HG02840 (cell line): Measurements from ENCODE around the gene STARD13.

Experiments used
- ATAC-seq: cut with Tn5 transposase; IDR thresholded peaks from one replicate; pipeline ENCODE4 v1.9.1; 2021; ENCODE audit warnings: mild to moderate bottlenecking, moderate library complexity, moderate number of reproducible peaks; ENCODE audit not compliant: unreplicated experiment, low FRiP score

STARD13 gene

DNA sequence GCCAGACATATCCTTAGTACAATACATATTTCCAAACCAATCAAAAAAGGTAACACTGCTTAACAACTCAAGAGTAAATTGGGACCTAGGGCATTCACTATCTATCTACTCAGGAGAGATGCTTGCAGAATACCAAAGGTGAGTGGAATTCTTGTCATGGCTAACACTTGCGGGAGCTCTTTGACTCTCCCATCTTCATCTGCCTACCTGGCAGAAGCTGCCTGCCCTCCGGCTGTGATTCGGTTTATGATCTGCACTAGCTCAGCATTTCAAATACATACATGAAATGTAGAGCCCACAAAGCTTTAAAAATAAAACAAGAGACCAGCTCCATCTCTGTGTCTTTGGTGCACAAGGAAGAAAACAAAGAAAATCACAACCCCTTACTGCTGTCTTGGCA lies 127.3 kb downstream of the STARD13 start:
- ATAC-seq = no peak

DNA sequence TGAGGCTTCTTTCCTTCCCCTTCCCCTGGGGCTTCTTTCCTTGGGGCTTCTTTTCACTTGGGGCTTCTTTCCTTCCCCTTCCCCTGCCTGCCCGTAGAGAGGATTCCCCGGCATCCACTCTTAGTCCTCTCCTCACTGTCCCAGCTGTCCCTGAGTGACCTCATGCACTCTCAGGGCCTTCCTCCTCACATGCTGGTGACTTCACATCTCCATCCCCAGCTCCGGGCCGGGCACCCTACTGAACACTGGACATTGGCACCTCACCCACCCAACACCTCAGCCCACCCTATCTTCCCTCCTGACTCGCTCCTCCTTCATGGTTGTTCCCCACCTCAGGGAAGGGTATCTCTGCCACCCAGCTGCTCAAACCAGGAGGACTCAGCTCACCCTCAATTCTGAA lies 130.6 kb downstream of the STARD13 start:
- ATAC-seq = no peak

GRCh38 chr13:33153421-33154404 lies 131.8 kb downstream of the STARD13 start:
- no peak for ATAC-seq

GRCh38 chr13:33152389-33152788 lies 133.2 kb downstream of the STARD13 start:
- no peak for ATAC-seq

- no peak for ATAC-seq
These were observed 134.9 kb downstream of the STARD13 start for GRCh38 chr13:33150662-33151061.

- no peak for ATAC-seq
These were observed 135.4 kb downstream of the STARD13 start for GRCh38 chr13:33150126-33150525.

- no peak for ATAC-seq
These were observed 137.7 kb downstream of the STARD13 start for GRCh38 chr13:33147832-33148231.

GRCh38 chr13:33146843-33147611 lies 138.5 kb downstream of the STARD13 start:
- ATAC-seq = peak; percentile 90

GRCh38 chr13:33145667-33146066 lies 139.9 kb downstream of the STARD13 start:
- ATAC-seq = no peak

DNA sequence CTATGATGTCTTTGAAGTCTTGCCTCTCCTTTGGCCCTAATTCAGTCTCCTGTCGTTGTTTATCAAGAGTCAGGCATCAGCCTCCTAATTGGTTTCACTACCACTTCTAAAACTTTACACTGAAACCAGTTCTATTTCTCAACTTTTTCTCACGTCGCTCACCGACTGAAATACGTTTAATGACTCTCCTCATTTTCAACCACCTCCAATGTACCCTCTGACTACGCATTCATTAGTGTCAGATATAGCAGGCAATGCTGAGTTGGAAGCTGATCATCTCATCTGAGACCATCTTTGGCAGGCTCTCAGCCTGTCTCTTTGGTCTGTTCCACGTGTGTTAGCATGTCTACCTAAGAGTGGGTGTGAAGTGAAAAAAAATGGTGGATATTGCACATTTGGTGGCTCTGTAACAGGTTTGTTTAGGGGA lies 141.2 kb downstream of the STARD13 start:
- no peak for ATAC-seq

DNA sequence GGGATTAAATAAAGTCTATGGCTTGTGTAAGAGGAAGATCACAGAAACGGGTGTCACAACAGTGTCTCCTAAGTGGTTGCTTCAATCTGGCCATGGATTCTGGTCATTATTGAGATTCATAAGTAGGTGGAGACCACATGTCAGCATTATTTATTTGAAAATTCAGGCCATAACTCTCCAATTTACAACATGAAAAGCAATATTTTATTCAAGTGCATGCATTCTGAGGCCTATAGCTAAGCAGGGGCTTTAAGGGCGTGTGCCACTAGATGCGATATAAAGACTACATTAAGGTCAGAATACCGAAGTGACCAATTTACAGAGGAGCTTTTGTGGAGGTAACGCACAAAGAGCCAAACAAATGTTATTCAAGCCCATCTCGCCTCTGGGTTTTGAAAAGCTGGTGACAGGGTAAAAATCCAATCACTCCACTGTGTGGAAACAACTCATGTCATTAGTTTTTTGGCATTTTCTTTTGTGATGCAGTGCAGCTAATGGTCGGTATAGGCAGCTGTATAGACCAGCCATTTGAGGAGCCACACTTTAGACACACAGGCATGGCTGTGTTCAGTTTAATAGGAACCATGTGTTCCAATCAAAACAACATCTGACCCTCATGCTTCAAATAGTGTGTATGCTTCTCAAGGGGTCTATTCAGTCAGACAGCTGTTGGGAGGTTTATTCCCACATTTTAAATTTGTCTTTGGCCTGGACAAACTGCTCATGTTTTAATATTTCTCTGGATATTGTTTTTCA lies 145.6 kb downstream of the STARD13 start:
- ATAC-seq = no peak

GRCh38 chr13:33139184-33139583 lies 146.4 kb downstream of the STARD13 start:
- no peak for ATAC-seq

DNA sequence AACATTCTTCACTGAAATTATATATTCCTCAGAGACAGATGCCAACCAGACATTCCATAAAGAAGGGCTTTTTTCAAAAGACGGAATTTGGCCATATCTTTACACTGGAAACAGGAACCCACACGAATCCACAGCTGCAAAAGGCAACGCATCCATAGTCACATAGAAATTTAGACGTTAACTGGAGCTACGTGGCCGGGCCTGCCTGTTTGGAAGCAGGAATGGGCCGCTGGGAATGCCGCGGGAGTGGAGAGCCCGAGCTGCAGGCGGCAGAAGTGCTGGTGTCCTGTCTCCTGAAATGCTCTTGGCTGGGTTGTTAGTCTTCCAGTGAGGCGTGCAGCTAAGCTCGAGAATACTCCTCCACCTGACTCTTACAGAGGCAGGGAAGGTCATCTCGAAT lies 147.1 kb downstream of the STARD13 start:
- ATAC-seq = no peak

GRCh38 chr13:33137721-33138120 lies 147.8 kb downstream of the STARD13 start:
- ATAC-seq = no peak

GRCh38 chr13:33135097-33135496 lies 150.5 kb downstream of the STARD13 start:
- no peak for ATAC-seq

GRCh38 chr13:33134213-33134612 lies 151.3 kb downstream of the STARD13 start:
- no peak for ATAC-seq

- no peak for ATAC-seq
These were observed 152.7 kb downstream of the STARD13 start for GRCh38 chr13:33132644-33133440.

DNA sequence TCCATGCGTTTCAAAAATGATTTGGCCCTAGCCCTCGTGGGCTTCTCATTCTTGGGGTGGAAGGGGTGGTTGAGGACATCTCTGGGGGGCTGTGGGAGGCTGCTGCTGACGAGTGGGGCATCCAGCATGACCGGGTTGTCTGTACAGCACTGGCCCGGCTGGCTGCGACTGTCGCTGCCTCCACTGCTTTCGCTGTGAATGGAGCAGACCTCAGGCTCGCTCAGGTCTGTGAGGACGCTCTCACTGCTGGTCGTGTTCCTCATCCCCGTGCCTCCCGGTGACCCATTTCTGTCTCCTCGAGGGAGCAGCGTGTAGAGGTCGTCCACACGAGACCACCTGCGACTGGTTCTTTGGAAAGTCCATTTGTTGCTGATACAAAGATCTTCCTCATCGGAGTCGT lies 155.7 kb downstream of the STARD13 start:
- no peak for ATAC-seq

DNA sequence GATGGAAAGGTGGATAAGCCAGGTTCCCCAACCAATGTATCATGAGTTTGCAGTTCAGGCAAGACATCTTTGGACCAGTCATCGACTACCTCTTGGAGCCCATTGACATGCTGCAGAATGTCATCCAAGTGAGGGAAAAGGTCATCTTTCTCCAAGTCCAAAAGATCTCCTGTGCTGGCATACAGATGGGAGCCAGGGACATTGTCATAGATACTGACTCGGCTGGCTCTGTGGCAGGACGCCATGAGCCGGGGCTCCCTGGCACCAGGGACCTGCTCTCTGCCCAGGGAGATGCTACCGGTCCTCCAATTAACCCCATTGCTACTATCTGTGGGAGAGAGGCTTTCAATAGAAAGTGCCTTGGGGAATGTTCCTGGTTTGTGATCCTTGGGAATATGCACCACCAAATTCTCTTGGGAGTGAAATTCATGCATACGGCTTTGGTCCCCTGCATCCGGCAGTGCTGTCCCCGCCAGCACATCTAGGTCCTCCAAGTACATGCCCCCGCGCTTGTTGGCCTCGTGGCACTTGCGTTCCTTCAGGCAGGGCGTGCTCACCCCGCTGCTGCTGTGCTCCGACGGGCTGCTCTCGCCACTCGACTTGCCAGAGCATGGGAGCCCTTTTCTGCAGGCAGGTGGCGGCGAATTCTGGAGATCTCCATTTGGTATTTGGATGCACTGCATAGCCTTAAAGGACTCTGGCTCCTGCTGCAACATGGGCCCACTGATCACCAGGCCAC lies 156.3 kb downstream of the STARD13 start:
- no peak for ATAC-seq
